LNCaP clone FGC (cell line): ENCODE measurements around the gene STK39.

Source experiments
- DNase-seq: peaks from one replicate; pipeline ENCODE4 v3.0.0-alpha.2; 2011; ENCODE audit warnings: low read depth
- H3K4me3 ChIP-seq: 2 replicates; pipeline ENCODE4 v1.5.1; 2011; ENCODE audit warnings: mild to moderate bottlenecking, low read depth, low read length, control low read depth
- CTCF ChIP-seq: IDR thresholded peaks from 2 replicates; pipeline ENCODE4 v1.5.1; 2012; ENCODE audit warnings: mild to moderate bottlenecking; ENCODE audit not compliant: control insufficient read depth, insufficient read depth; ENCODE audit errors: extremely low read depth

Gene STK39

DNA sequence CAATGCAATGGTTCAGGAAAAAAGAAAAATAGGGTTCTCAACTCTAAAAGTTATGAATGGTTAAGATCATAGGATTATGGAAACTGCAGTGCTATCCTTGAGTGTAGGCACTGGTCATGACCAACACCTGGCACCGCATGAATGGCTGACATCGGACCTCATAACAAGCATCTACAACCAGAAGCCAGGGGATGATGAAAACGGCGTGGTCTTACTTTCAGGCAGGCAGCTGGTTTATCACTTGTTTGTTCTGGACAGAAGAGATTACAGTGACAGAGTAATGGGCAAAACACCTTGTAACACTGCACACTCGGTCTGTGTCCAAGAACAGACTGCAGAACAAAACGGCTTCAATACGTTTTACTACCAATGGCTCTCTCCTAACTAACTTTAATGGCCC lies 132.8 kb downstream of the STK39 start:
- no peak for DNase-seq
- TF ChIP-seq CTCF = no peak

GRCh38 chr2:168114040-168114439 lies 133.4 kb downstream of the STK39 start:
- no peak for TF ChIP-seq CTCF
- H3K4me3 ChIP-seq = no peak overlapping the region

More for the DNA sequence above, 132.8 kb downstream of the STK39 start:
- no peak overlapping the region for H3K4me3 ChIP-seq

GRCh38 chr2:168107322-168107721 lies 140.1 kb downstream of the STK39 start:
- DNase-seq = no peak
- no peak for TF ChIP-seq CTCF
- H3K4me3 ChIP-seq = no peak overlapping the region

More at GRCh38 chr2:168114040-168114439, 133.4 kb downstream of the STK39 start:
- DNase-seq = no peak

DNA sequence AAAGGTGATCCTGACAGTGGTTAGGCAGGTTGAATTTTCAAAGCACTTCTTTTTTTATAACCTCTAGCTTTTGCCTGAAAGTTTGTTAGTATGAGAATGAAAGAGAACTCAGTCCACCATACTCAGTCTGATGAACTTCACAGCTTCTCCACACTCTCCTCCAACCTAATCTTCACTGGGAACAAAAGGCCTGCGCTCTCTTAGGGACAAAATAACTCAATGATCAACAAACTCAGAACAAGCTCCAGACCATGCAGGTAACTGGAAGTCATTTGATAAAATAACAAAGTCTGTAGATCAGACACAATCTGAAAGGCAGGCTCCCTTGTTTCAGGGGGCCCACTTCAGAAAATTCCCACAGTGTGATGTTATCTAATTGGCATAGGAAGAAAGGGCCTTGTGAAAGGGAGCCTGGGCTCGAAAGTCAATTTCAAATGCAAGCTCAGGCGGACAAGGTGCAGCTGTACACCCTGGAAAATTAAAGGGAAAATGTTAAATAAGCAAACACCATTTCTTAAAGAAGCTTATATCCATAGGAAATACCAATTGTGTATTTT lies 142.2 kb downstream of the STK39 start:
- DNase-seq = no peak
- no peak for TF ChIP-seq CTCF

GRCh38 chr2:168097431-168097830 lies 150.0 kb downstream of the STK39 start:
- TF ChIP-seq CTCF = no peak
- DNase-seq = no peak
- no peak overlapping the region for H3K4me3 ChIP-seq

More for the DNA sequence above, 142.2 kb downstream of the STK39 start:
- no peak overlapping the region for H3K4me3 ChIP-seq

DNA sequence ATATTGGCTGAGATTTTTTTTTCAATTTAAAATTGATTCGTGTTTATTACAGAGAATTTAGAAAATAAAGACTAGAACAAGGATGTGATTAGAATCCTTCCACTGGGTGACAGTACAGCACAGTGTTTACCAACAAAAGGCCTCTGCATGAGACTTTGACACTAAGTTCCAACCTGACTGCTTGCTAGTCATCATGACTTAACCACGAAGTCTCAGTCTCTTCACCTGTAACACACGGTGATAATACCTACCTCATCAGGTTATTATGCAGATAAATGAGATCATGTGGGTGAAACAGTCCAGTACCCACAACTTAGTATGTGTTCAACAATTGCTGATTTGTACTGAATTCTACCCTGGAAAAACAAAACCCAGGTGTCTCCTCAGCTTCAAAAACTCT lies 151.2 kb downstream of the STK39 start:
- no peak for TF ChIP-seq CTCF
- no peak for DNase-seq
- H3K4me3 ChIP-seq = no peak overlapping the region

DNA sequence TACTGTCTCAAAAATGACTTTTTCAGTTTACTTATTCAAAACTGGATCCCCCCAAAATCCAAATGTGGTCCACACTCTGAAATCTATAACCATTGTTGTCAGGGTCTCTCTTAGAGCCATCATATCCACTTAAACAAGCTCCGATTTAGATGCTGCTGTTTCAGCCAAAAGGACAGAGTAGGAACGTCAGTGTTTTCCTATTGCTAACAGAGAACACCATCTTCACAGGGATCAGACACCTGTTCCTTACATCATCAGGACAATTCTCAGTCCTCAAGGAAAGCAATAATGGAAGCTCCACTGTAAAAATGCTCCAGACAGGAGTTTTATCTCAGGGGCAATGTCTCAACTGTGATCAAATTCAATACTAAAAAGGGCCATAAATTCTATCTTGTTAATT lies 155.4 kb downstream of the STK39 start:
- no peak for TF ChIP-seq CTCF
- no peak for DNase-seq
- no peak overlapping the region for H3K4me3 ChIP-seq
